OCI-LY1 (cell line): ENCODE results near the gene DNASE1L2.

Experiments
- EZH2 ChIP-seq: fragments of 200-600 bp; sonication (generic), shearing (Covaris generic); IDR thresholded peaks from 2 replicates; pipeline ENCODE4 v1.8.0; 2017; ENCODE audit warnings: borderline replicate concordance, mixed run types, mild to moderate bottlenecking, antibody characterized with exemption, low read length, moderate library complexity, mixed read lengths
- TF ChIP-seq, protein P1 (sequence below): fragments of 200-600 bp; sonication (generic), shearing (Covaris generic); IDR thresholded peaks from 2 replicates; pipeline ENCODE4 v1.5.1; 2017; ENCODE audit warnings: mild to moderate bottlenecking, antibody characterized with exemption, low read length, moderate library complexity, mixed read lengths

DNA sequence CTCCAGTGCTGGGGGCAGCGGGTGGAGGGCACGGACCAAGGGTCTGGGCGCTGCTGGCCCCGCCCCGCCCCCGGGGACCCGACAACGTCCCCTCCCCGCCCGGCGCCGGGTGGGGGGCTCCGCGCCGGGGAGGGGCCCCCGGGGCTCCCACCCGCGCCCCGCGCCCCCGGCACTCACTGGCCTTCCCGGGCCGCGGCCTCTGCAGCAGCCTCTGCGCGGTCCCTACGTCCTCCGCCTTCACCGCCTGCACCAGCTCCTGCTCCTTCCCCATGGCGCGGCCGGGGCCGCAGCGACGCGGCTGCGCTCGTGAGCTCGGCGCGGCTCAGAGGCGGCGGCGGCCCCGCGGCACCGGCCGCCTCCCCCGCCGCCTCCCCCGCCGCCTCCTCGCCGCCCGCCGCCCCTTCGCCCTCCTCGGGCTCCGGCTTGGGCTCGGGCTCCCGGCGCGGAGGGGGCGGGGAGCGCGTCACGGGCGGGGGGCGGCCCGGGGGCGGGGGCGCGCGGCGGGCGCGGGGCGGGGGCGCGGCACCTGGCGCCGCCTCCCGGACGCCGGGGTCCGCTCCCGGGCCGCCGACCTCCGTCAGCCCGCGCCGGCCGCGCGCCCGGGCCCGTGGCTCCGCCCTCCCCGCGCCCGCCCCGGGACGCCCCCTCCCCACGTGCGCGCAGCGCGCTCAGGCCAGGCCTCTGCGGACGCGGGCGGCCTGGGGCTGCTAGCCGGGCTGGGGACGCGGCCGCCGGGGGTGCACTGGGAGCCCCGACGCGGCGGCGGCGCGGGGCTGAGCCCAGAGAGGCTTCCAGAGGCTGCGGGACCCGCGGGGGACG lies 39.9 kb upstream of the DNASE1L2 start, which contains the start of gene CASKIN1:
- TF ChIP-seq, protein P1, sequence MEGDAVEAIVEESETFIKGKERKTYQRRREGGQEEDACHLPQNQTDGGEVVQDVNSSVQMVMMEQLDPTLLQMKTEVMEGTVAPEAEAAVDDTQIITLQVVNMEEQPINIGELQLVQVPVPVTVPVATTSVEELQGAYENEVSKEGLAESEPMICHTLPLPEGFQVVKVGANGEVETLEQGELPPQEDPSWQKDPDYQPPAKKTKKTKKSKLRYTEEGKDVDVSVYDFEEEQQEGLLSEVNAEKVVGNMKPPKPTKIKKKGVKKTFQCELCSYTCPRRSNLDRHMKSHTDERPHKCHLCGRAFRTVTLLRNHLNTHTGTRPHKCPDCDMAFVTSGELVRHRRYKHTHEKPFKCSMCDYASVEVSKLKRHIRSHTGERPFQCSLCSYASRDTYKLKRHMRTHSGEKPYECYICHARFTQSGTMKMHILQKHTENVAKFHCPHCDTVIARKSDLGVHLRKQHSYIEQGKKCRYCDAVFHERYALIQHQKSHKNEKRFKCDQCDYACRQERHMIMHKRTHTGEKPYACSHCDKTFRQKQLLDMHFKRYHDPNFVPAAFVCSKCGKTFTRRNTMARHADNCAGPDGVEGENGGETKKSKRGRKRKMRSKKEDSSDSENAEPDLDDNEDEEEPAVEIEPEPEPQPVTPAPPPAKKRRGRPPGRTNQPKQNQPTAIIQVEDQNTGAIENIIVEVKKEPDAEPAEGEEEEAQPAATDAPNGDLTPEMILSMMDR: no peak
- TF ChIP-seq EZH2: no peak
